Activated T-cell treated with anti-CD3 and anti-CD28 coated beads, Interleukin-2, amount 50 U/mL, for 48 hours (primary cell): ENCODE measurements around the gene PTCD2.
"Not testable (repeated sequence)": the region's sequence is repeated elsewhere in the genome, so short reads cannot be mapped to it uniquely, and the experiment has no call there.

Source experiments
- DNase-seq, 2 experiments: peaks; one replicate each; pipeline ENCODE4 v3.0.0-alpha.2; 2020

Gene PTCD2

GRCh38 chr5:72298136-72298535, 22.0 kb upstream of the PTCD2 start:
- DNase-seq = not testable (repeated sequence)

DNA sequence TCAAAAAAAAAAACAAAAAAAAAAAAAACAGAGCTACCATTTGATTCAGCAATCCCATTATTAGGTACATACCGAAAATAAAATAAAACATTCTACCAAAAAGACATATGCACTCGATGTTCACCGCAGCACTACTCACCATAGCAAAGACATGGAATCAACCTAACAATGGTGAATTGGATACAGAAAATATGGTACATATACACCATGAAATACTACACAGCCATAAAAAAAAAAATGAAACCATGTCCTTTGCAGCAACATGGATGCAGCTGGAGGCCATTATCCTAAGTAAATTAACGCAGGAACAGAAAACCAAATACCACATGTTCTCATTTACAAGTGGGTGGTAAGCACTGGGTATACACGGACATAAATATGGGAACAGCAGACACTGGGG, 21.5 kb upstream of the PTCD2 start:
- no peak for DNase-seq

DNA sequence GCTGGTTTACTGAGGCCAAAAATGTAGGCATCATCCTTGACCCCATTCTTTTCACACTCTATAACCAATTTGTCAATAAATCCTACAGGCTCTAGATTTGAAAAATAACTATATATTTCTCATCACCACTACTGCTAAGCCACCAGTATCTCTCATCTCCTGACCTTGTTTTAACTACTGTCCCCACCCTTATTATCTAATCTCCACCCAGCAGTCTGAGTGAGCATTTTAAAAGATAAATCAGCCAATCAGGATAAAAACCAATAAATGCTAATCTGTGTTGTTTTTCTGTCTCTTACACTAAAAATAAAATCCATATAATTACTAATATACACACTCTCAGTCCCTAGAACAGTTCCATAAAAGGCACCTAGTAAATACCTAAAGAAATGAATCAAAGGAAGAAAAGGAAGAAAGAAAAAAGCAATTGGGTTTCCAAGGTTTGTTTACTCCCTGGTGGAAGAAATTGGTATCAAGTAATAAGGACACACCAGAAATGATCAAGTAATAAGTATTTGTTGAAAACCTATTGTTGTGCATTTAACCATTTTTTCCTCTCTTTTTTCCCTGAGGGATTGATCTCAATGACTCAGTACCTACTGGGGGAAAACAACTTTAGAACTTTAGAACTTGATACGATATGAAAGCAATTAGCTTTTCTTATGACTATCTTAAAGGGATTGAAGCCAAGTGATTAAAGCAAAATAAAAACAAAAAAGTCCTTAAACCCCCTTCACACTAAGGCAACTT, 19.4 kb upstream of the PTCD2 start:
- DNase-seq = no peak

GRCh38 chr5:72301557-72301956, 18.6 kb upstream of the PTCD2 start:
- no peak for DNase-seq

DNA sequence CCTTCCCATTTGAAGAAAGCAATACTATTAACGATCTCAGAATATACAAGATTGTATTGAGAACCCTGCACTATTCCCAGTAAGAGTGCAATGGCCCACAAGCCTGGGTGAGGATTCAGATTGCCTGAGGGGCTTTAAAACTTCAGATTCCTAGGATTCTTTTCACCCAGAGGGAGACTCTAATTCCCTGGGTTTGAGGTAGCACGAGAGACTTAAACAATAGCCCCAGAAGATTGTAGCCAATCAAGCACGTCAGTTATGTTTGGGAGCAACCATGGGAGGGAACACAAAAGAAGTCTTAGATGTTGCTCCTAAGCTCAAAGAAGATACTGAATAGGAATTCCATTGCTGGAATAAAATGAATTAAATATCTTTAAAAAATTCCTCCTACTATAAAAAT, 18.0 kb upstream of the PTCD2 start:
- DNase-seq = no peak

GRCh38 chr5:72305194-72306142, 14.7 kb upstream of the PTCD2 start:
- no peak for DNase-seq

GRCh38 chr5:72307573-72307967, 12.6 kb upstream of the PTCD2 start:
- DNase-seq = no peak

DNA sequence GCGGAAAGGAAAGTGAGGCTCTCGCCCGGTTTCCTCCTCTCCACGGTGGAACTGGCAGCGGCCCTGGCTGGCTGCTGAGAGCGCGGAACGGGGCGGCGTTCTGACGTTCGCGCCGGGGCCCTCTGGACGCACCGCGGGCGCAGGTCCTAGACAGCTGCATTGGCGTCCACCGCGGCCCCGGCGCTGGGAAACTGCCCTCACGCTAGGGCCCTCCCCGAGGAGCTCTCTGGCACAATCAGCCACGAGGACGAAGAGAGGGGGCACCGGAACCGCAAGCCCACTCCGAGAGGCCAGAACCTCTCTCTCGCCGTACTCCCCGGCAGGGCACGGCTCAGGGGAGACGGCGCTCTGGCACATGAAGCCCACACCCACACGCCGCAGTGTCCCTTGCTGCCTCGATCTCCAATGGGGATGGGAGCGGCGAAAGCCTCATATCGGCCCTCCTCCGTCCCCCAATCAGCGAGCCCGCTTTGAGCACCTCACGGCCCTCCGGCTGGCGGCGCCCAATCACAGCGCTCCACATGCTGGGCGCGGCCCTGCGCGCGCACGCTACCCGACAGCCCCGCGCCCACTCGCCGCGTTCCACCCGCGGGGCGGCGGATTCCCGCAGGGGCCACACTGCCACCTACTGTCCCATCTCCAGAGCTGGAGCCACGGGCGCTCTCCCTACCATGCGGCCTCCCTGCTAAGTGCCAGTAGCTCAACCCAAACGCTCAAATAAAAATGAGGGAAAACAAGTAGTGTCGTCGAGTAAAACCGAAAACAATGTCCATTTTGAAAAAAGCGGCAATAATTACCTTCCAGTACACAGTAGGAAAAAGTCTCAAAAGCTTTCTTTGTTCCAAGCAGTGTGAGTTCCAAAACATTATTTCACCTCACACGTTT, 12.0 kb upstream of the PTCD2 start:
- DNase-seq = peak; percentile 95 to 97

DNA sequence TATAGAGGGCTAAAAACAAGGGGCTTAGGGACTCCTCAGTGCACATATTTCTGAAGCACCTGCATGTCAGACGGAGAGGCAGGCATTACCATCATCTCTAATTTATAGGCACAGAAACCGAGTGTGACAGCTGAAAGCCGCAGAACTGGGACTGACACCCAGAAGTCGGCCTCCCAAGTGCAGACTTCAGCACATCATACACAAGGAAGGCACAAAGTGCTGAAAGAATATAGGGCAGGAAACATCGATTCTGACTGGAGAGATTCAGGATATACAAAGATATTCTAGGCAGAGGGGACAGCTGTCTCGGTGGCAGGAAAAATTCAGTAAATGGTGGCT, 11.4 kb upstream of the PTCD2 start:
- DNase-seq = peak; percentile 22 to 33

GRCh38 chr5:72313141-72313540, 7.0 kb upstream of the PTCD2 start:
- no peak for DNase-seq

GRCh38 chr5:72314571-72315172, 5.5 kb upstream of the PTCD2 start:
- DNase-seq = no peak

GRCh38 chr5:72319435-72319975, 668 bp upstream of the PTCD2 start:
- peak; percentile 59 to 61 for DNase-seq

DNA sequence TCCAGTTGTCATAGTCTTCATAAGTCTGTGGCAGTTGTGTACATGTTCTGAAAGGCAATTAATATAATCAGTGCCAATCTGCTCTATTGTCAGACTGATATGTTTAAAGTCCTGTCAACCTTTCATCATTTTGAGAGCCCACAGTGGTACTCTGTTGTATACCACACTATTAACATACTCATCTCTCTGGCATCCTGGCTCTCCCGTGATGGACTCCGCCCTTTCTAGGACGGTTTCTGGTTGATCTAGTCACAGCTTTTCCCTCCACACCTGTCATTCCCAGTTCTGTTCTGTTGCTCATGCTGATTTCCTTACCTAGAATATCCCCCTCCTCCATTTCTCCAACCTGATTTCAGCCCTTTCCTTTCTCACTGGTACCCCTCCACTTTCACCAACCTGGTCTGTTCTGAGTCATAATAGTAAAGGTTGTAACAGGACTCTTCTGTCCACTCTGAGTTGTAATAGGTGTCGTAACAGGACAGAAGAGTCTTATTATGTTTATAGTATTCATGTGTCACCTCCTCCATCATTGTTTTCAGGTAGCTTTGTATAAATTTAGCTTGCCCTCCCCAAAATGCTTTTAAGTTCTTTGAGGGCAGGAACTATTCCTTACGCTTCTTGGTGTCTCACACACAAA, 4.1 kb downstream of the PTCD2 start:
- no peak for DNase-seq

DNA sequence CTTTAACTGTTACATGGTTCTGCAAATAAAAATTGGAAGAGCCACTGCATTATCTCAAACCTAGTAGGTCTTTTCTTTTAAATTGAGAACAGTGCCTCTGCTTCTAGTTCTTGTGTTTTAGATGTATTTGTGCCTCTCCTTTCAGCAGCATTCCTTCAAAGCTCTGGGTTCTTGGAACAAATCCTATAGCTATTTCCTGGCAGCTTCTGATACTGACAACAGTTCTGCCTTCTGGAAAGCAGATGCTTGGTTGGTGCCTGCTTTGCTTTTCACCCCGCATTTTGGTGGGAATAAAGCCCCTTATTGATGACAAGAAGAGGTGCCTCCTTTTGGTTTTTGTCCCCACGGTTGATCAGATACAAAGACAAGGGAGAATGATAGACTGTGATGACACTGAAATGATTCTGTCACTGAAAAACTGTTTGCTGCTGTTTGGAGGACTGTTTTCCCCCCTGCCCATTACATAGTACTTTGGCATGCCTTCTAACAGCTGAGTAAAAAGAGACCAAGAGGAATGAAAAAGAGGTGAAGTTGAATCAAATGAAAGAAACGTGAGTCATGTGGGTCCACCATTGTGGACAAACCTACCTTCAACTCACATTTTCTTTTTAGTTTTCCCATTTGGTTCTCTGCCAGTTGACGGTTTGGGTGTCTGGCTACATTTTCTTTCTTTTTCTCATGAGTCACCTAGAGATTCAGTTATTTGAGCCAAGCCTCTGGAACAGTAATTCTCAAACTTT, 5.6 kb downstream of the PTCD2 start:
- no peak for DNase-seq

GRCh38 chr5:72326306-72326649, 6.1 kb downstream of the PTCD2 start:
- DNase-seq = no peak

- no peak for DNase-seq
Measured at GRCh38 chr5:72328172-72328571, 8.0 kb downstream of the PTCD2 start.

- DNase-seq = no peak
Measured at GRCh38 chr5:72330712-72331111, 10.5 kb downstream of the PTCD2 start.

DNA sequence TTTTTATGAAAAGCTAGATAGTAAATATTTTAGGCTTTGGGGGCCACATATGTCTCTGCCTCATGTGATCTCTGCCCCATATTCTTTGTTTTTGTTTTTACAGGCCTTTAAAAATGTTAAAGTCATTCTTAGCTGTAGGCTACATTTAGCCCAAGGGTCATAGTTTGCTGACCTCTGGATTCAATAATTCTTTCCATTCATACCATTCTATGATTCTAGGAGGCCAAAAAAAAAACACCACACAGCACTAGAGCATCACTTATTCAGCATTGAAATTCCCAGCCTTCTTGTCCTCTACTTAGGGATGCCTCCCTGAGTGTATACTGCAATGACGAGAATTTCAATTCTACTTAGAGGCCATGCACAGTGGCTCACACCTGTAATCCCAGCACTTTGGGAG, 17.0 kb downstream of the PTCD2 start:
- no peak for DNase-seq

DNA sequence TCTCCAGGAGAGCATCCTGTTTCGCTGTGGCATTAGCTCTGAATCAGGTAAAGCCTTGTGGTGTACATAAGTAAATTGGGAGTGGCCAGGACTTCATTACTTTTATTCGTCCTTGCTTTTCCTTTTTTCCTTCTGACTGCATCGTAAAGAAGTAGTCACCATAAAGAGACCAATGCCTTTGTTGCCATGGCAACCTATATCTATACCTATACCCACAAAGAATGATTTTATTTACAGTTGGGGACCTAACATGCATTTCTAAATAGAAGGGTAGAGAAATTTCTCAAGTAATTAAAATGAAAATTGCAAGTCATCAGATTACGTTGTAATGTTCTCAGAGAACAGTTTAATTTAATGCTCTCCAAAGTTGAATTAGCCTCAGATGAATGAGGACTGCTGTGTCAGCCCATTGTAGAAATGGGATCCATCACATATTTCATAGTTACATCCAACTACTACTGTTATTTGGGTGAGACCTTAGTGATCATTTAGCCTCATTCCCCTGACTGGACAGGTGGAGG, 18.6 kb downstream of the PTCD2 start:
- no peak for DNase-seq

- no peak for DNase-seq
Measured at GRCh38 chr5:72346398-72346797, 26.2 kb downstream of the PTCD2 start.

DNA sequence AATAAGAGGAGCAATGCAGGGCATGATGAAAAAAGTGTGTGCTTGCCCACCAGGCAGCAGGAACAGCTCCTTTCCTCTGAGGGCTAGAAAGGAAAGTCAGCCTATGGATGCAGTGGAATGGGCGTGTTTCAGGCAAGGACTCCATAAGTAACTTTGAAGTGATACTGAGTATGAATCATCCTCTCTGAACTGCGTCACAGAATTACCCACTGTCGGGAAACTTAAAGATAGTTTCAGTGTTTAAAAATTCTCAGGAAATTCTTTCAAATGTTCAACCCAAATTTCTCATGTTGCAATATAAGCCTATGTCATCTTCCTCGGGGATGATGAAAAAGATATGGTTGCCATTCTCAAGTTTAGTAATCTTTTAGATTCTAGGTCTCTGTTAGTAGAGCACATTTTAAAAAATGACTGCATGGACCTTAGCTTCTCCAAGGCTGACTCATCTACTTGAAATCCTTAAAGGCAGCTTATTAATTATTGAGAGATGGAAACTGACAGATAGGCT, 27.7 kb downstream of the PTCD2 start:
- DNase-seq = peak; percentile 40 to 50
